PC-9 (cell line): ENCODE results near the gene EPHB2. TPM values are rescaled to one million over a fixed set of nuclear protein-coding genes. Genes with fewer than 3 reads are reported as not detected.

Experiments
- BruUV-seq: library from RNA; stranded (reverse); fragments of 400-500 nt; replicated peaks from 2 replicates; lab custom pipeline; 2021; lab: Mats Ljungman, UMichigan
- CTCF ChIA-PET: fragments of 300-600 bp; sonication (Branson Sonifier 250); formaldehyde crosslinking; loops from one replicate; lab custom pipeline; 2022; ENCODE audit warnings: antibody characterized with exemption; lab: Charles Lee
- POLR2A ChIA-PET: fragments of 300-600 bp; sonication (Branson Sonifier 250); formaldehyde crosslinking; loops from one replicate; lab custom pipeline; 2022; ENCODE audit warnings: antibody characterized with exemption; ENCODE audit not compliant: unreplicated experiment; lab: Charles Lee
- DNase-seq, 2 experiments: peaks; one replicate each; pipeline versions ENCODE4 v3.0.0 to v3.0.0-alpha.2; 2015 to 2022; ENCODE audit warnings: mixed read lengths in 1 of 2
- H2AFZ ChIP-seq: fragments of 200-600 bp; sonication (generic); 2 replicates; pipeline ENCODE4 v1.8.1; 2017; ENCODE audit warnings: antibody characterized with exemption
- H3F3A ChIP-seq: fragments of 200-600 bp; sonication (generic); 2 replicates; pipeline ENCODE4 v1.8.1; 2017; ENCODE audit warnings: antibody characterized with exemption, mild to moderate bottlenecking, low read depth; ENCODE audit not compliant: insufficient read depth
- H3K27ac ChIP-seq: fragments of 200-600 bp; sonication (generic); 2 replicates; pipeline ENCODE4 v1.6.1; 2016; ENCODE audit warnings: mixed run types
- H3K27me3 ChIP-seq: fragments of 200-600 bp; sonication (generic); 2 replicates; pipeline ENCODE4 v1.6.1; 2016; ENCODE audit warnings: low read depth, mixed run types; ENCODE audit not compliant: insufficient read depth
- H3K36me3 ChIP-seq: fragments of 200-600 bp; sonication (generic); 2 replicates; pipeline ENCODE4 v1.6.1; 2016; ENCODE audit warnings: low read depth, mixed run types
- H3K4me1 ChIP-seq: fragments of 200-600 bp; sonication (generic); replicated peaks from 2 replicates; pipeline ENCODE4 v1.6.1; 2016; ENCODE audit warnings: mixed run types; ENCODE audit not compliant: insufficient read depth
- H3K4me2 ChIP-seq: fragments of 200-600 bp; sonication (generic); 2 replicates; pipeline ENCODE4 v1.6.1; 2017; ENCODE audit warnings: mixed run types
- H3K4me3 ChIP-seq: fragments of 200-600 bp; sonication (generic); 2 replicates; pipeline ENCODE4 v1.6.1; 2016; ENCODE audit warnings: mixed run types
- H3K79me2 ChIP-seq: fragments of 200-600 bp; sonication (generic); 2 replicates; pipeline ENCODE4 v1.6.1; 2017; ENCODE audit warnings: low read depth, mixed run types
- H3K9me2 ChIP-seq: fragments of 200-600 bp; sonication (generic); 2 replicates; pipeline ENCODE4 v1.8.1; 2017; ENCODE audit warnings: mild to moderate bottlenecking; ENCODE audit not compliant: insufficient read depth
- H3K9me3 ChIP-seq: fragments of 200-600 bp; sonication (generic); 2 replicates; pipeline ENCODE4 v1.8.1; 2016; ENCODE audit warnings: low read depth; ENCODE audit not compliant: insufficient read depth
- H4K20me1 ChIP-seq: fragments of 200-600 bp; sonication (generic); 2 replicates; pipeline ENCODE4 v1.8.1; 2017; ENCODE audit not compliant: insufficient read depth
- CTCF ChIP-seq: fragments of 200-600 bp; sonication (generic); conservative IDR thresholded peaks from 2 replicates; pipeline ENCODE4 v1.6.1; 2017; ENCODE audit warnings: mixed run types, antibody characterized with exemption, mild to moderate bottlenecking, moderate library complexity
- EZH2 ChIP-seq: fragments of 200-600 bp; sonication (generic); IDR thresholded peaks from 2 replicates; pipeline ENCODE4 v1.8.0; 2017; ENCODE audit warnings: antibody characterized with exemption, low read depth
- intact Hi-C: fragments of 100-400 bp; cut with micrococcal nuclease; formaldehyde crosslinking; loops from one replicate; pipeline ENCODE4 v1.10.0; 2022; ENCODE audit not compliant: unreplicated experiment
- total RNA-seq: library from RNA; stranded (reverse); gene quantifications from 2 replicates; pipeline ENCODE4 v1.2.3, GENCODE V29; 2021

The EPHB2 gene
- total RNA-seq, 1 experiment from 2014 or later: 26.7 TPM

- ChIA-PET CTCF (interaction anchor here (0.7 kb wide), 2 partner anchors 526 to 1277 kb away, joined by 4 to 17 read pairs; no protein-coding TSS in a partner anchor), POLR2A (interaction anchor here (0.7 kb wide), 1 partner anchor 500 kb away, joined by 11 read pairs; no protein-coding TSS in a partner anchor)
- TF ChIP-seq CTCF (no peak), EZH2 (no peak)
- DNase-seq: no peak
- no TSS peak for BruUV-seq
- H3K79me2 ChIP-seq: no peaks in the 10 kb centered on the region
- intact Hi-C loops: no loop called here
- no peaks in the 10 kb centered on the region for H3K27me3 ChIP-seq
- H4K20me1 ChIP-seq: no peaks in the 10 kb centered on the region
- H3K4me1 ChIP-seq: no peaks in the 10 kb centered on the region
- H3K9me3 ChIP-seq: no peaks in the 10 kb centered on the region
- H2AFZ ChIP-seq: no peak overlapping the region
- H3K9me2 ChIP-seq: no peaks in the 10 kb centered on the region
- H3K4me3 ChIP-seq: no peak overlapping the region
- no peak overlapping the region for H3K27ac ChIP-seq
- H3K36me3 ChIP-seq: no peaks in the 10 kb centered on the region
- no peak overlapping the region for H3K4me2 ChIP-seq
- no peaks in the 10 kb centered on the region for H3F3A ChIP-seq
Measured at GRCh38 chr1:22932803-22933470, 222.3 kb downstream of the EPHB2 start.

GRCh38 chr1:22935433-22935832 lies 224.8 kb downstream of the EPHB2 start:
- intact Hi-C loops: no loop called here
- H4K20me1 ChIP-seq: no peaks in the 10 kb centered on the region
- TF ChIP-seq CTCF (no peak), EZH2 (no peak)
- H3K27me3 ChIP-seq: no peaks in the 10 kb centered on the region
- H3F3A ChIP-seq: no peaks in the 10 kb centered on the region
- no peak overlapping the region for H3K4me3 ChIP-seq
- BruUV-seq: no TSS peak
- no peaks in the 10 kb centered on the region for H3K9me2 ChIP-seq
- POLR2A ChIA-PET: no interaction called here
- no peak overlapping the region for H3K4me2 ChIP-seq
- no peaks in the 10 kb centered on the region for H3K4me1 ChIP-seq
- DNase-seq: no peak
- CTCF ChIA-PET: no interaction called here
- H3K9me3 ChIP-seq: no peaks in the 10 kb centered on the region
- H3K36me3 ChIP-seq: no peaks in the 10 kb centered on the region
- no peak overlapping the region for H2AFZ ChIP-seq
- H3K79me2 ChIP-seq: no peaks in the 10 kb centered on the region
- no peak overlapping the region for H3K27ac ChIP-seq

- Histone ChIP-seq H3K4me2 (no peak overlapping the region), H3K9me3 (no peaks in the 10 kb centered on the region), H3K27ac (no peak overlapping the region), H3K4me1 (no peaks in the 10 kb centered on the region), H3K79me2 (no peaks in the 10 kb centered on the region), H3K27me3 (no peaks in the 10 kb centered on the region), H3K9me2 (no peaks in the 10 kb centered on the region), H4K20me1 (no peaks in the 10 kb centered on the region), H2AFZ (no peak overlapping the region), H3F3A (no peaks in the 10 kb centered on the region), H3K4me3 (no peak overlapping the region), H3K36me3 (no peaks in the 10 kb centered on the region)
- ChIA-PET CTCF (no interaction called here), POLR2A (no interaction called here)
- no peak for DNase-seq
- BruUV-seq: no TSS peak
- TF ChIP-seq CTCF (no peak), EZH2 (no peak)
- intact Hi-C loops: no loop called here
Measured at GRCh38 chr1:22936681-22937080, 226.0 kb downstream of the EPHB2 start.
